HG02973 (cell line): Measurements from ENCODE around the gene DOCK9.

Experiments
- ATAC-seq: cut with Tn5 transposase; IDR thresholded peaks from one replicate; pipeline ENCODE4 v1.9.1; 2021; ENCODE audit warnings: moderate library complexity; ENCODE audit not compliant: unreplicated experiment

Gene DOCK9, protein sequence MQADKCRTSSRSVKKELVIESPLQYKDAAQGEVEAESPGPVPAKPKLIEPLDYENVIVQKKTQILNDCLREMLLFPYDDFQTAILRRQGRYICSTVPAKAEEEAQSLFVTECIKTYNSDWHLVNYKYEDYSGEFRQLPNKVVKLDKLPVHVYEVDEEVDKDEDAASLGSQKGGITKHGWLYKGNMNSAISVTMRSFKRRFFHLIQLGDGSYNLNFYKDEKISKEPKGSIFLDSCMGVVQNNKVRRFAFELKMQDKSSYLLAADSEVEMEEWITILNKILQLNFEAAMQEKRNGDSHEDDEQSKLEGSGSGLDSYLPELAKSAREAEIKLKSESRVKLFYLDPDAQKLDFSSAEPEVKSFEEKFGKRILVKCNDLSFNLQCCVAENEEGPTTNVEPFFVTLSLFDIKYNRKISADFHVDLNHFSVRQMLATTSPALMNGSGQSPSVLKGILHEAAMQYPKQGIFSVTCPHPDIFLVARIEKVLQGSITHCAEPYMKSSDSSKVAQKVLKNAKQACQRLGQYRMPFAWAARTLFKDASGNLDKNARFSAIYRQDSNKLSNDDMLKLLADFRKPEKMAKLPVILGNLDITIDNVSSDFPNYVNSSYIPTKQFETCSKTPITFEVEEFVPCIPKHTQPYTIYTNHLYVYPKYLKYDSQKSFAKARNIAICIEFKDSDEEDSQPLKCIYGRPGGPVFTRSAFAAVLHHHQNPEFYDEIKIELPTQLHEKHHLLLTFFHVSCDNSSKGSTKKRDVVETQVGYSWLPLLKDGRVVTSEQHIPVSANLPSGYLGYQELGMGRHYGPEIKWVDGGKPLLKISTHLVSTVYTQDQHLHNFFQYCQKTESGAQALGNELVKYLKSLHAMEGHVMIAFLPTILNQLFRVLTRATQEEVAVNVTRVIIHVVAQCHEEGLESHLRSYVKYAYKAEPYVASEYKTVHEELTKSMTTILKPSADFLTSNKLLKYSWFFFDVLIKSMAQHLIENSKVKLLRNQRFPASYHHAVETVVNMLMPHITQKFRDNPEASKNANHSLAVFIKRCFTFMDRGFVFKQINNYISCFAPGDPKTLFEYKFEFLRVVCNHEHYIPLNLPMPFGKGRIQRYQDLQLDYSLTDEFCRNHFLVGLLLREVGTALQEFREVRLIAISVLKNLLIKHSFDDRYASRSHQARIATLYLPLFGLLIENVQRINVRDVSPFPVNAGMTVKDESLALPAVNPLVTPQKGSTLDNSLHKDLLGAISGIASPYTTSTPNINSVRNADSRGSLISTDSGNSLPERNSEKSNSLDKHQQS (N-terminal part only)

DNA sequence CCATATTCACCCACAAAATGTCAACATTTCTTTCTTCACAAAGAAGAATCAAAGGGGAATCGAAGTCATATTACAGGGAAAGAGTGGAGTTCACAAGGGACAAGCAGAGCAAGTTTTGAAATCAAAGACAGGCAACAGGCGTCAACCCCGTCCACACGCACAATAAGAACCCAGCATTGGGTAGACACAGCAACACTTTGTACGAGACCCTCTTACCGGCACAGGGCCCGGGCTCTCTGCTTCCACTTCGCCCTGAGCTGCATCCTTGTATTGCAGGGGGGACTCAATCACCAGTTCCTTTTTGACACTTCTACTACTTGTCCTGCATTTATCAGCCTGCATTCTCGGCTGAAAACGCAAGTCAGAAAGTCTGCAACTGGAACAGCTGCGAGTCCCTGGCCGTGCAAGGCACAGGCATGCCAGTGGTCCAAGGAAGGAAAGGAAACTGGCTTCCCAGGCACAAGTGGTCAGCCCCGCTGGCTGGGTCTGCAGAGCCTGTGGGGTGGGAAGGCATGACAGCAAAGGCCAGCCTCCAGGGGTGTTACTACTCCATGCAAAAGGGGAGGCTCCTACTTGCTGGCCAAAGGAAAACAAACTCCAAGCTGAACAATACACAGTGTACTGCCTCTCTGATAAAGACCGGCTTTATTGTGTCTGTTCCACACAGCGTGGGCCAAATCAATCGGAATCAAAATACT is at the start of gene DOCK9:
Gene DOCK9 (minus strand): TSS at position 497 of the 698 bp plus-strand sequence. CDS start 155 bp downstream, at position 342.
- ATAC-seq = no peak

DNA sequence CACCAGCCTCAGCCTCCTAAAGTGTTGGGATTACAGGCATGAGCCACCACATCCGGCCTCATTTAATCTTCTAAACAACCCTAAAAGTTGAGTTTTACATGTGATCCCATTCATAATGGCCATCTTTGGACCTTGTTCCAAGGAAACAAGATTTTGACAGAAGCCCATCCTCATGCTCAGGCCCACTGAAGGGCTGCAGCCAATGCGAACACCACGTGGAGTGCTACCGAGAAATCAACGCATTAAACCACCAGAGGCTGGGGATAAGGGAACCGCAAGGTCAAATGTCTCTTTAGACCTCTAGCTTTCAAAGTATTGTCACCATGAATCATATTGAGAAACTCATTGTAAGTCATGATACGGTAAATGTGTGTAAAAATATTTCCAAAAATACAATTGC is 49.4 kb upstream of the DOCK9 start:
- no peak for ATAC-seq

DNA sequence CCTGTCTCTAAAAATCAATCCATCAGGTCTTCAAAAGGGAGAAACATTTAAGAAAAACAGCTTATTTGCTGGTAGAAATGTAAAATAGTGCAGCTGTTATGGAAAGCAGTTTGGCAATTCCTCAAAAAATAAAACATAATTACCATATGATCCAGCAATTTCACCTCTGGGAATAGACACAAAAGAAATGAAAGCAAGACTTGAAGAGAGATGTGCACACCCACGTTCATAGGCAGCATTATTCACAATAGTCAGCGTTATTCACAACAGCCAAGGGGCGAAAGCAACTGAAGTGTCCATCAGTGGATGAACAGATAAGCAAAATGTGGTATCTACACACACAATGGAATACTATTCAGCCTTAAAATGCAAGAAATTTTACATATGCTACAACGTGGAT is 45.1 kb upstream of the DOCK9 start:
- no peak for ATAC-seq

DNA sequence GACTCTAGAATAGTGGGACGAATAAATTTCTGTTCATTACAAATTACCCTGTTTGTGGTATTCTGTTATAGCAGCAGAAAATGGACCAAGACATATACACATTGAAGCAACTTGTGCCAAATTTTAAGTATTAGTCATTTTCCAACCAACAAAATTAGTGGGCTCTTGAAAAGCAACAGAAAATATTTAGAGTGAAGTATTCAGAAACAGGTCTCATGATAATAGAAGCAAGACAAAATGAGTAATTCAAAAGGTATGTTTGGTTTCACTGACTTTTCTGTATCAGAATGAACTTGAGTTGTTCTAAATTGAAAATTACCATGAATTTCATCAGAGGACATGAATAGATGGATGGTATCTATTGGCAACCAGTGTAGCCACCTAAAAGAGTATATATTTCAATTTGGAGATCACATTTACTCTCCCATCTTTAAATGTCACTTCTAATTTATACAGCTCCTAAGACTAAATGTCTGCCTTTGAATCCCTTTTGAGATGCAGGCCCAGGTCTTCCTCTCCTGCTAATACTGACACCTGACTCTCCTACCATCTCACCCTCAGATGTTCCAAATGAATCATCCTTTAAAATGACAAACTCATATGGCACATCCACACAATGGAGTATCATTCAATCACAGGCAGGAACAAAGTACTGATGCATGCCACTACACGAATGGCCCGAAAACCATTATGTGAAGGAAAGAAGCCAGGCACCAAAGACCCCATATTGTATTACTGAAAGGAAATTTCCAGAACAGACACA is 40.7 kb upstream of the DOCK9 start:
- ATAC-seq = no peak

DNA sequence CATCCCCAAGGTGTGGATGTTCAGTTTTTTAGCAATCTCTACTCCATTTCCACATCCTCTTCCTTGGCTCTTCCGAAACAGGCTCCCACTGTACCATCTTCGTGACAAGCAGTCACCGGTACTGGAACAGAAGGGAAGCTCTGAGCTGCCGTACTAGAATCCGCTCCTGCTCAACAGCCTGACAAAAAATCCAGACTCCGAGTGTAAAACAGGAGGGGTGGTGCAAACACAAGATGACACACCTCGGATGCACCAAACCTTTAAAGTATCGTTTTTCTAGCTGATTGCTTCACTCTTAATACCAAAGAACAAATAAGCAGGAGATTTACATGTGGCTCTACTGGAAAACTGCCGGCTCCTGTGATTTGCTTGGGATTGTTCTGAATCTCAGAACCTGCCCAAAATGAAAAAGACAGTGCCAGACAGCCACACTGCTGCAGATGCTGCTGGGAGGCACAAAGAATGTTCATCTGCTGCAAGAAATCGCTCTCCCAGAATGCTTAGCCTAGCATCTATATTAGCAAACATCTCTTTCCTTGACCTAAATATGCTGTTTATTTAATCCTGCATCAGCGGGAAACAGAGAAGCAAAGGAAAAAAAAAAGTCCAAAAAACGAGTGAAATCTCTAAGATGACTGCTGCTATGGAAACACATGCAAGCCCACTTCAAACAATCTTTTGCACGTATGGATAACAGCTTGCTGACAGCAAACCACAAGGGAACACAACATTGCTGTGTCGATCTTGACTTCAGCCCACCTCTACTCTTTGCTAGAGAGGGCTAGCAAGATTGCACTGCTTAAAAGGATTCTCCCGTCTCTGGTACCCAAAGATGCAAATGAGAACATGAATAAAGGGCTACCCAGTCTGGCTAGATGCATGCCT is 38.0 kb upstream of the DOCK9 start:
- ATAC-seq = no peak

DNA sequence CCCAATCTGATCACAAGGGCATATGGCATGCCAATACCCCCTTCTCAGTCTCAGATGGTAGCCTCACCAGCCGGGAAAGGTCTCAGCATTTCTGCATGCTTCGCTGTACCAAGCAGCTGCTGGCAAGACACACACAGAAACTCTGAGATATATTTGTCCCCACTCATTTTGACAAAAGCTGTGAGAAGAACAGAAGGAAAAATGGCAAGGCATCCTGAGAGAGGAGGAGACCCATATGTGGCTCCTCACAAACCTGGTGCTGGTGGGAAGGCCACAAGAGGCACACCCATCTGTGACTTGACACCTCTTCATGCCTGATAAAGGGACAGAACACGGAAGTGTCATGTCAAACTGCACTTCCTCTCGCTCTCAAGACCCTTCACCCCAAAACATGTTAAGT is 36.7 kb upstream of the DOCK9 start:
- ATAC-seq = no peak

DNA sequence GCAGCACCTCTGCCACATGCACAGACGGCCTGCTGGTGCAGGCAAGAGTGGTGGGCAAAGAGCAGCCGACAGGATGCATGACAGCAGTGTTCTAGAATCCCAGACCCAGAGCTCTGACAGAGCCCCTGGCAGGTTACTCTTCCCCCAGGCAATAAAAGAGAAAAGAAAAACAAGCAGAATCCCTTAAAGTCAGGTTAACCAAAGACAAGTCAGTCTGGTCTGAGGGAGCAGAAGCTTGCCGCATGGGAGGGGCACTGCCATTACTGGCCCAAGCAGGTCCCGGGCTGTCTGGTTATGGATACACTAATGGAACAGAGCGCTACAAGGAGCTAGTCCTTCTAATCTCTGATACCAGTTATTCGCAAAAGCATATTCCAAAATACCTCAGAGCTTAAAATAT is 36.1 kb upstream of the DOCK9 start:
- ATAC-seq = no peak

DNA sequence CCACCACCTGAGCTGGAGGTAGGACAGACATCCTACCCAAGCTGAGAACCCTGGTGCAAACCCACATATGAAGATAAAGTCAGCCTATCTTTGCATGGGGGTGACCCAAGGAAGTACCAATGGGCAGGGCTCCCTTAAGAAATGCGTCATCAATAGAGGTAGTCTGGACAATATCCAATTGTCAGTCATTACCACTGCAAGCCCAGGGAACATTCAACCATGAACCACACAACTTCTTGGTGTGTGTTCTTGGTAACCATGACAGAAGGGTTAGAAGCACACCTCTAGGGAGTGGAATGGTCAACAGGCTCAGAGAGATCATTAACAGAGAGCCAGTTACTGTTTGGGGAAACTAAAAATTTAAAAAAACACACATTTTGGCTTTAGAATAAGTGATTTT is 34.7 kb upstream of the DOCK9 start:
- no peak for ATAC-seq

DNA sequence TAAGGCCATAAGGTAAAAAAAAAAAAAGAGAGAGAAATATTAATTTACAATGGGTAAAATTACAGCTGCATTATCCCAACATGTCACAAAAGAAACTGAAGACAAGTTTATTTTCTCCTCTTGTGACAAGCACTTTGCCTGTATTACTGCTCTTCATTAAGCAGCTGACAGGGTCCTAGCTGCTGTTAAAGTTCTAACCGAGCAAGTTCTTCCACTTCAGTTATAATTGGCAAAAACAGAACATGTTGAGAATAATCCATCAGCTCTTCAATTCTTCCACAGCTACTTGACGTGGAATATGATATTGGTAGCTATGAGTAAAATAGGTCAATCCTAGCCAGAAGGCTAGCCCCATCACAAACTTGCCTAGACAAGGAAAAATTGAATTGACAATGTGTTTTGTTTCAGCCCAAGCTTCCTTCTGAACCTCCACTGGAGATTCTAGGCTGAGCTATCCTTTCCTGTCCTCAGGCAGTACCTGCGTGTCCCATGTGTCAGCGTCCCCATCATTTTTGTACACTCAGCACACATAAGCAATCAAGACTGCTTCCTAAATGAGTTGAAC is 32.2 kb upstream of the DOCK9 start:
- ATAC-seq = no peak

DNA sequence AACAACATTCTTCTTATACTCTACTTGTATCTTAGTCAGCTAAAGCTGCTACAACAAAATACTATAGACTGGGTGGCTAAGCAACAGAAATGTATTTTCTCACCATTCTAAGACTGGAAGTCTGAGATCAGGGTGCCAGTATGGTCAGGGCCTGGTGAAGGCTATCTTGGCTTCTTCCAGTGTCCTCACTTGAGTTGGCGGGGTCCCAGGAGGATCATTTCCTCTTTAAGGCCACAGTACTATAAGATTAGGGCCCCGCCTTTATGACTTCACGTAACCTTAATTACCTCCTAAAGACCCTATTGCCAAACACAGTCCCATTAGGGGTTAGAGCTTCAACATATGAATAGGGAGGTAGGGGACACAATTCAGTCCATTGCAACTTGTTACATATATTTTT is 30.7 kb upstream of the DOCK9 start:
- no peak for ATAC-seq

DNA sequence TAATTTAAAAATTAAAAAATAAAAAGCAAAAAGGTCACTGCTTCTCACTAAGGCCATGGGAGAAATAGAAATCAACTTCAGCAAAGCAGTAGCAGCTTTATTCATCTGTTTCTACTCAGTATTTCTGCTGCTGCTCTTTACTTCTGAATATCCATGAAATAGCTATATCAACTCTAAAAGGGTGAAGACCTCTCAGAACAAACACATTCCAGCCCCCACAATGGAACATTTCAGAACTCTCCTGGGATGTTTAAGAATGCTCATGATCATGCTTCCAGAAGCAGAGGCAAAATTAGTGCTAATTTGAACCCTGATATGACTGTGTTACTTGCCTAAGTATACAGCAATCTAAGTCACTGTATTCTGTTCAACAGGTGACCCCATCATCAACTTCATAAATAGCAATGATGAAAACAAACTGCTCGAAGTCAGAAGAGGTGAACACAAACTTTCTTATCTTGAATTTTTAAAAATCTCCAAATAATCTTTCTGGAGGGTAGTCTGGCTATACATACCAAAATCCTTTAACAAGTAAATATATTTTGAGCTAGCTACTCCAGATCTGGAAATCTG is 29.6 kb upstream of the DOCK9 start:
- no peak for ATAC-seq

DNA sequence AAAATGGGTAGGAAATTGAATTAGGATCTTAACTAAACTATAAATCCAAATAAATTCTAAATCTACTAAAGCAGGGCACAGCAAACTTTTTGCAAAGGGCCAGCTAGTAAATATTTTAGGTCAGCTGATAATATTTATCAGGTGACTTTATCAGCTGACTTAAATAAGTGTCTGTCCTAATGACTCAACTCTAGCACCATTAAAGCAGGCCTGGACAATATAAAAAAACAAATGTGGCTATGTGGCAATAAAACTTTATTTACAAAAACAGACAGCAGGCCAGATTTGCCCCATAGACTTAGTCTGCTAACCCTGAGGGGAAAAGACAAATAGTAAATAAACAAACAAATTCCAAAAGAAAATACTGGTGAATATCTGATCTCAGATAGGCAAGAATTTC is 27.7 kb upstream of the DOCK9 start:
- ATAC-seq = no peak

DNA sequence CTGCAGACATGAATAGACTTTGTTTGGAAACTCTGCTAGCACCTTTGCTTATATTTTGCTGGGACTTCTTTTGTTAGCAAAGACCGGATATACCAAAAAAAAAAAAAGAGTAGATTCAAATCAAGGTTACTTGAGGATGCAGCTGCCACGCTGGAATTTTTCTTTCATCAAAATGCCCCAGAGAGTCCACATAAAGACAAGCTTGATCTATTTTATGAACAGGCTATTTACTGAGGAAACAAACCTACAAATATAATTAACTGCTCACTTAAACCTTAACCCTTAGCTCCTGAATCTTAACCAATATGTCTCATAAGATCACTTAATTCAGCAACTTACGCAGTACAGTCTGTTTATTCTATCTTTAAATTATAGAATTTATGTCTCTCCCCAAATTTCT is 27.1 kb upstream of the DOCK9 start:
- no peak for ATAC-seq

DNA sequence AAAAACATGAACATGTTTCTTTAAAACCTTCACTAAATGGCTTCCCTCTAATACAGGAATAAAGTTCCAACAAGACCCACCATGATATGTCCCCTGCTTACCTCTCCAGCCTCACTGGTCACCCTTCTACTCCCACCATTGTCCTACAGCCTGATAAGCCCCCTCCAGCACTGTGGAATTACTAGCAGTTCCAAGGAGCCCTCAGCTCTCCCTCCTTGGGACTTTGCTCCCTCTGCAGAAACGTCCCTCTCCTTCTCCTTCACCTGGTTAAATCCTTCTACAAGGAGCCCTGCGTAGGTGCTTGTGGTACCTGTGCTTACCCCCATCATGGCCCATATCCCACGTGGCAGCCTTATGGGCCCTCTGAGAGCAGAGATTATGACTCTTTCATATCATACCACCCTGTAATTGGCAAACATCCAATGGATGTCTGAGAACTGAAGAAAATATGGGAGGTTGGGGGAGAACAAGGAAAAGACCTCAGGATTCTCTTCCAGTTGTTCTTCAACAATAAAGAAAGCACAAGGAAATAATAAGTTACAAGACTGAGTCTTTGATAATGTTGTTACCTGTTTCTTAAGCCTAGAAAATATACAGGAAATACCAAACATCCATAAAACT is 26.1 kb upstream of the DOCK9 start:
- ATAC-seq = no peak

DNA sequence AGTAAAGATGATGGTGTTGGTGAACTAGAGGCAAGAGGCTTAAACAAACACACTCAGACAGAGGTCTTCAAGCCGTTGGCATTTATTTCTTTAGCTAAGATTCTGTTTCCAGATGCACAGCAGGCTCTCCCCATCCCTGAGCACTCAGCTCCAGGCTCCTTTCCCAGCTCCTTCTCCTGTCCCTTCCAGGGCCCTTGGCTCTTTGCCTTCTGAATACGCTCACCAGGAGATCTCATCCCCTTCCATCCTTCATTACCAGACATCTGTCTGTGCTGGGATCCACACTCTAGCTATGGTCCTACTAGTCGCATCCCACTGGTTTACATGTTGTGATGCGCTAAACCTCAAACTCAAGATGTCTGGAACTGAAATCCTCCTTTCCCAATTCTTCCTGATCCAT is 25.3 kb upstream of the DOCK9 start:
- ATAC-seq = no peak

DNA sequence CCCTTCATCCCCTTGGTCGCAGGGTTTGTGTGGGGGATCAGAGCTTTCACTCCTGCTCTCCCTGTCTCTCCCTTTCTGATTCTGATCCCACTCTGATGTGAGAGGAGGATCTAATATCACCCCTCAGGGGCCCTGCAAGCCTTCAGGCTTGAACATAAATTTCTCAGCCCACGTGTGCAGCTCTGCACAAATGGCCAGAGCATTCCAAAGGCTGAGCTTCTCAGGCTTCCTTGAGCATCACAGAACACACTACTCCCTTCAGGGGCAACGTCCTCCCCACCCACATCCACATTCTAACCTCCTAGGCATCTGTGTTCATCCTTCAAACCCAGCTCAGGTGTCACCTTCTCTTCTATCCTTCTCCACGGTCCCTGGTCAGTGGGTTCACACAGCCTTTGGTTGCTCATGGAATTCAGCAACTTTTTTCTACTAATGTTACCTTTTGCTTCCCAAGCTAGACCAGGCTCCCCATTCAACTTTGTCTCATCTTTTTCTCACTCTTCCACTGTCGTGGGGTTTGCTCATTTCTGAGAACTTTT is 24.4 kb upstream of the DOCK9 start:
- ATAC-seq = no peak

DNA sequence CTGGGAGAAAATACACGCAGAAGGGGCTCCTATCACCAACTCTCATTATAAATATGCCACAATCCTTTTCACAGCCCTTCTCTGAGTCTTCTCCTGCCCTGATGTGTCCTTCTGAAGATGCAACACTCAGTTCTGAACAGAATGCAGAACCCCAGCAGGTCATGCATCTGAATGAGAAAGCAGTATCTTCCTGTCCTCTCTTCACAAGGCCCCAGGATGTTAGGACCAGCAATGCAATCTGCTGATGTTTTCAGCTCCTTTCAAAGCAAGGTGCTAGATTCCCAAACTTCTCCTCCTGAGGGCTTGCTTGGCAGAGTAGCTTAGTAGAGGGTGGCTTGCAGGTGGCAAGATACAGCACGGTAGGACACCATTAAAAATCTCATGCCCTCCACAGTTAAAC is 22.3 kb upstream of the DOCK9 start:
- ATAC-seq = no peak

DNA sequence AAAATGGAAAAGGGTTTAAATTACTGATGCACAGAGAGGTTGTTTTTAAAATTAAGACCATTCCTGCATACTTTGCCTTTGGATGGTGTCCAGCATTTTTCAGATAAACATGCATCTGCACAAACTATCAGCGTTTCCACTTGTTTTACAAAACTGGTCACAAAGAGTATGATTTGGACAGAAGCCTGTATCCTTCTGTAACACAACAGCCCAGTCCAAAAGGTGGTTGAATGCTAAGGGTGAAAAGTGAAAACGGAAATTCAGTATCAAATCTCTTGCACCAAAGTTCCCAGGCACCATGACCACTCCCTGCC is 21.7 kb upstream of the DOCK9 start:
- no peak for ATAC-seq
